HG03520 (cell line): ENCODE data around the gene NUCB2.

ENCODE experiments used
- ATAC-seq: cut with Tn5 transposase; IDR thresholded peaks from one replicate; pipeline ENCODE4 v1.9.1; 2021; ENCODE audit warnings: mild to moderate bottlenecking, moderate library complexity; ENCODE audit not compliant: unreplicated experiment

NUCB2 gene

GRCh38 chr11:17331669-17332068 is 55.1 kb downstream of the NUCB2 start:
- no peak for ATAC-seq

GRCh38 chr11:17333799-17334586 is 57.5 kb downstream of the NUCB2 start:
- ATAC-seq: no peak

- no peak for ATAC-seq
These were observed 66.7 kb downstream of the NUCB2 start for GRCh38 chr11:17343257-17343656.

GRCh38 chr11:17343907-17344306 is 67.4 kb downstream of the NUCB2 start:
- no peak for ATAC-seq

- ATAC-seq: no peak
These were observed 71.1 kb downstream of the NUCB2 start for GRCh38 chr11:17347676-17348075.

- no peak for ATAC-seq
These were observed 74.1 kb downstream of the NUCB2 start for GRCh38 chr11:17350455-17351171.

GRCh38 chr11:17351172-17351509 is 74.6 kb downstream of the NUCB2 start:
- ATAC-seq: no peak

GRCh38 chr11:17351510-17352176 is 75.1 kb downstream of the NUCB2 start, which contains the start of gene NCR3LG1:
Gene NCR3LG1, plus strand, starts transcription at chr11:17351800. Its CDS starts 170 bp downstream, at chr11:17351970.
- ATAC-seq: no peak

- no peak for ATAC-seq
These were observed 76.6 kb downstream of the NUCB2 start for GRCh38 chr11:17352950-17353820.

- no peak for ATAC-seq
These were observed 77.5 kb downstream of the NUCB2 start for GRCh38 chr11:17353821-17354600.

- ATAC-seq: no peak
These were observed 78.1 kb downstream of the NUCB2 start for GRCh38 chr11:17354601-17354991.

GRCh38 chr11:17366495-17366894 is 90.0 kb downstream of the NUCB2 start:
- ATAC-seq: no peak

- ATAC-seq: no peak
These were observed 92.0 kb downstream of the NUCB2 start for GRCh38 chr11:17368551-17368950.

GRCh38 chr11:17369094-17369493 is 92.6 kb downstream of the NUCB2 start:
- ATAC-seq: no peak

- no peak for ATAC-seq
These were observed 93.2 kb downstream of the NUCB2 start for GRCh38 chr11:17369684-17370243.

- ATAC-seq: no peak
These were observed 95.1 kb downstream of the NUCB2 start for GRCh38 chr11:17371614-17372013.

GRCh38 chr11:17375547-17375946 is 99.0 kb downstream of the NUCB2 start:
- ATAC-seq: no peak

GRCh38 chr11:17376493-17376892 is 100.0 kb downstream of the NUCB2 start:
- ATAC-seq: no peak

GRCh38 chr11:17378655-17379054 is 102.1 kb downstream of the NUCB2 start:
- no peak for ATAC-seq
